ENCODE measurements around the gene ST3GAL5.

Gene ST3GAL5

DNA sequence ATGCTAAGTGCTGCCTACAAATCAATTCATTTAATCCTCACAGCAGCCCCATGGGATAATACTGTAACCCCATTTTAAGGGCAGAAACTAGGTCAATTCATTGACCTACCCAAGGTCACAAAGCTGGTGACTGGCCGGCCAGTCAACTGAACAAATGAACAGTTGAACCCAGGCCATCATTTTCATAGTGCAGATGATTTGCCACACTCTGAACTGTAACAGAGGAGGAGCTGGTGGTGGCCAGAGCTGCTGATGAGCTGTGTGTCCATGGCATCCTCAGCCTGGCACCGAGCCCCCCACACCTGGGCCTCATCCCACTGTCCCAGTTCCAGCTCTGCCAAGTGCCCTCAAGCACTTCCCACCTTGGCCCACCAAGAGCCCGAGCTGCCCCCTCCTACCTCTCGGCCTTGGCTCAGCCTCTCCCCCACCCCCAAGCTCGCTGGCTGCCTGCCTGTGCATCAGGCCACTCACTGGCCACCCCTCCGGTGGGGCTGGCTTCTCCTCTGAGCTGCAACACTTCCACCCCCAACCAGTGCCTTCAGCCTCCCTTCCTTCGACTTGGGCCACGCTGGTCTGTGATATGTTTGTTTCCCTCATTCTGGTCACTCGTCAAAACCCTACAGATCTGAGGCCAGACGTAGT is 76.6 kb downstream of the ST3GAL5 start:
- TF ChIP-seq, protein P1, sequence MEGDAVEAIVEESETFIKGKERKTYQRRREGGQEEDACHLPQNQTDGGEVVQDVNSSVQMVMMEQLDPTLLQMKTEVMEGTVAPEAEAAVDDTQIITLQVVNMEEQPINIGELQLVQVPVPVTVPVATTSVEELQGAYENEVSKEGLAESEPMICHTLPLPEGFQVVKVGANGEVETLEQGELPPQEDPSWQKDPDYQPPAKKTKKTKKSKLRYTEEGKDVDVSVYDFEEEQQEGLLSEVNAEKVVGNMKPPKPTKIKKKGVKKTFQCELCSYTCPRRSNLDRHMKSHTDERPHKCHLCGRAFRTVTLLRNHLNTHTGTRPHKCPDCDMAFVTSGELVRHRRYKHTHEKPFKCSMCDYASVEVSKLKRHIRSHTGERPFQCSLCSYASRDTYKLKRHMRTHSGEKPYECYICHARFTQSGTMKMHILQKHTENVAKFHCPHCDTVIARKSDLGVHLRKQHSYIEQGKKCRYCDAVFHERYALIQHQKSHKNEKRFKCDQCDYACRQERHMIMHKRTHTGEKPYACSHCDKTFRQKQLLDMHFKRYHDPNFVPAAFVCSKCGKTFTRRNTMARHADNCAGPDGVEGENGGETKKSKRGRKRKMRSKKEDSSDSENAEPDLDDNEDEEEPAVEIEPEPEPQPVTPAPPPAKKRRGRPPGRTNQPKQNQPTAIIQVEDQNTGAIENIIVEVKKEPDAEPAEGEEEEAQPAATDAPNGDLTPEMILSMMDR (IDR thresholded peaks at IDR 0.05; ENCODE audit: low read depth, low read length, missing control alignments), result no peak
- DNase-seq (ENCODE audit: extremely low read depth, low read depth), result no peak
- H3K4me3 ChIP-seq (replicated peaks; ENCODE audit: low read depth, low read length), result no peak overlapping the region

DNA sequence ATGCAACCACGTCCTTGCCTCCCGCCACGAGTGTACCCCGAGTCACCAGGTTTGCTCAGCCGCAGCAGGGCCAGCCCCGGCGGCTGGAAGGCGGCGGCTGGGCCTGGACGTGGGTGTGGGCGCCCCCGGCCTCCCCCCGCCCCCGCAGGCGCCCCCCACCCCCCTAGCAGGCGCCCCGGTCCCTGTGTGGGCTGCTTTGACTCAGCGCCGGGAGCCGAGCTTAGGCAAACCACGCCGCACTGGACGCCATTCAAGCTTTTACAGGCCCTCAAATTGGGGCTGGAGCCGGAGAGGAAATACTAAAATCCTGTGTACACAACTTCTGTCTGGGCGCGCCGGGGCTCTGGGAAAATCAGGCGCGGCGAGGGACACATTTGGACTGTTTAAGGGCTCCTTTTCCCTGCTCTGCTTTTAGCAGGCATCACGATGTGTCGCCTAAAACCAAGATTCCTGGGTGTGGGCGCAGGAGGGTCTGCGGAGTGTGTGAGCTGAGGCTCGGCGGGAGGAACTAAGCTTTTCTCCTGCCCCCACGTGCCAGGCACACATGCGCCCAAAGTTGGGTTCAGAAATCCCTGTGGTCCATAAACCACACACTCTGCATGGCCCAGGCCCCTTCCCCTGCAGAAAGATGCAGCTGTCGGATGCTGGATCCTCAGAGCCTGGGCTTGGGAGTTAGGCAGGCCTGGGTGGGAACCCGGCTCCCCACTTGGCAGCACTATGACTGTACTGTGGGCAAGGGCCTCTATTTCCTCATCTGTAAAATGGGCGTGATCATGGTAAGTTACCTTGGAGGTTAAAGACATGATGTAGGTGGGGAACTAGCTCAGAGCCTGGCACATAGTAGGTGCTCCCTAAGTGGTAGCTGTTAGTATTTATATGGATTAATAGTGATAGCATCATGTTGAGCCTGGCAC is 77.4 kb downstream of the ST3GAL5 start:
- no peak for DNase-seq (ENCODE audit: extremely low read depth, low read depth)
- no peak overlapping the region for H3K4me3 ChIP-seq (replicated peaks; ENCODE audit: low read depth, low read length)
- TF ChIP-seq, protein P1 (IDR thresholded peaks at IDR 0.05; ENCODE audit: low read depth, low read length, missing control alignments), result no peak

DNA sequence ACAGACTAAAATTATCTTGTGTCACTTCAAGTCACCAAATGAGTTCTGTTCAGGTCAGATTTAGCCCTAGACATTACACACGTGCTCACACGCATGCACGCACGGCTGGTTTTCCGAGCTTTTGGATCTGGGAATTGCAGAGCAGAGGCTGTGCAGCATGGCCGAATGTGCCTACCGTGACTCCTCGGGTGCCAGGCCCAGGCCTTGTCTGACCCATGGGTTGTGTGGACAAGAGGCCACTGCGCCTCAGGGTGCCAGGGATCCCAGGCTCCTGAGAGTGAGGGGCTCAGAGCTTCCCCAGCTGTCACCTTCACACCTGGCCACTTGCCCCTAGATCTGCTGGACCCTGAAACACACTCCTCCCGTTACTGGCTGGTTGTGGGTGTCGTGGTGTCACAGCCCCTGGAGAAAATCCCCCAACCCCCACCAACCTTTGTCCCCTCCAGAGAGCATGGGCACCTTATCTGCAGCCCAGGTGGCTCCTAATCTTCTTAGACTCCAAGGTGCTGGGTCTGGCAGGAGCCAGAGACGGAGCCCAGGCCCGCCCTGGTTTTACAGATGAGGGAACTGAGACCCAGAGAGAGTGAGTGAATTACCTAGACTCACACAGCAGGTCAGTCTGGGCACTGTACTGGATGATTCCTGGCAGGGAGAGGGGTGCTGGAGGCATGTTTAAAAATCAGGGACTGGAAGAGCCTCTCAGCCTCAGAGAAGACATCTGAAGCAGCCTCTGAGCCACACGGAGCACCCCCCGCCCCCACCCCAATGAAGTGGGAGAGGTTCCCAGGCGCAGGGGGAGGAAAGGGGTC is 78.2 kb downstream of the ST3GAL5 start:
- no peak overlapping the region for H3K4me3 ChIP-seq (replicated peaks; ENCODE audit: low read depth, low read length)
- TF ChIP-seq, protein P1 (IDR thresholded peaks at IDR 0.05; ENCODE audit: low read depth, low read length, missing control alignments), result no peak
- DNase-seq (ENCODE audit: extremely low read depth, low read depth), result no peak

DNA sequence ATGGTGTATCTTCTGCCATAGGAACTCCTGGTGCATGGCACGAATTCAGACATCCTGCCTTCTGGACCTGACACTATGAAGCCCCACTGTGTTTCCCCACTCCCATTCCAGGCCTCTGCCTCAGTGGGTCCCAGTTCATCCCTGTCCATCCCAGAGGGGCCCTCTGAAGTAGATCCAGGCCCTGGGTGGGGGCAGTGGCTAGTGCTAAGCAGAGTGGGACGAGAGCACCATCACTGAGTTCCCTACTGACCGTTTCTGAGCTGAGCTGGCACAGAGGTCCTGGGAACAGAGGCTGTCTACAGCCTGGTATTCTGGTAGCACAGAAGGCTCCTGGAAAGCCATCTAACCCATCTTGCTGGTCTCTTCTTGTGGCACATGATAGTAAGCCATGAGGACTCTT is 81.0 kb downstream of the ST3GAL5 start:
- no peak overlapping the region for H3K4me3 ChIP-seq (replicated peaks; ENCODE audit: low read depth, low read length)
- DNase-seq (ENCODE audit: extremely low read depth, low read depth), result no peak
- TF ChIP-seq, protein P1 (IDR thresholded peaks at IDR 0.05; ENCODE audit: low read depth, low read length, missing control alignments), result no peak

DNA sequence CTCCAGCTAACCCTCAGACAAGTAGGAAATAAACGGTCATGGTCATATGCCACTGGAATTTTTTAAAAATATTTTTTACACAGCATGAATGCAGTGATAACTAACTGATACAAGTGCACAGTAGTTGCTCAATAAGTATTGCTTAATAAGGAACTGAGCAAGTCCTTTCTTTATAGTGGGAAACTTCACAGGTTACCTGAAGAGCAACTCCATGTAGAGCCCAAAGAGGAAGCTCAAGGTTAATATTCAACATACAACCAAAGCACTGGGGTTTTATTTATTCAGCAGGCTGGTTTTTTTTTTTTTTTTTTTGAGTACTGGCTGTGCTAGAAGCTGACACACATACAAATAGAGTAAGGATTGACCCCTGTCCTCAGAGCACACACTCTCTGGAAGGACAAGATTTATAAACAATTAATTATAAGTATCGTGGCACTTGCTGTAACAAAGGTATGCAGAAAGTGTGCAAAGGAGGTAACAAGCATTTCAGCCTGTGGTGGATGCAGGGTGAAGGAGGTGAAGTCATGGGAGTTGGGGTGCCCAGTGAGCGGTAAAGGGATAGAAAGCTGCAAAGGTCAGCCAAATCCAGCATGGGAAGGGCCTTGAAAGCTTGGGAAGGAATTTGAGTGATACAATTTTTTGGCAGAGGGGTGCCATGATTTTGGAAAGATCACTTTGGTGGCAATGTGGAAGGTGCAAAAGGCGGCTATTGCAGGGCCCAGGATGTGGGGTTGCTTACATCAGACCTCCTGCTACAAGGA is 82.3 kb downstream of the ST3GAL5 start:
- no peak for DNase-seq (ENCODE audit: extremely low read depth, low read depth)
- TF ChIP-seq, protein P1 (IDR thresholded peaks at IDR 0.05; ENCODE audit: low read depth, low read length, missing control alignments), result no peak
- H3K4me3 ChIP-seq (replicated peaks; ENCODE audit: low read depth, low read length), result no peak overlapping the region

DNA sequence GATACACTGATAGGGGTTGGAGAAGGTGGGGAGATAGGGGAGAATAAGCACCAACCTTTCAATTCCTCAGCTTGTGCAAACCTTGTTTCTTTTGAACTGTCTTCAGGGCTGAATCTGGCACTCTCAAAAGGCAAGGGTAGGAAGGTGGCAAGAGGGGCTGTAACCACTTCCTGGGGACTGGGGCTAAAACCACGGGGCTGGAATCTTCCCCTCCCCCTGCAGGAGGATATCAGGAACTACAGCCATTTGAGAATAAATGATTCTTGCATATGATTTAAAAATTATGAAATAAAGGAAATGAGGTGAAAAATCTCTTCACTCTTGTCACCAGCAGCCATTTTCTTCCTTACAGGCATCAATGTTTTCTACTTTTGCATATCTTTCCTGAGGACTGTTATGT is 84.2 kb downstream of the ST3GAL5 start:
- TF ChIP-seq, protein P1 (IDR thresholded peaks at IDR 0.05; ENCODE audit: low read depth, low read length, missing control alignments), result peak; percentile 61
- DNase-seq (ENCODE audit: extremely low read depth, low read depth), result no peak
- H3K4me3 ChIP-seq (replicated peaks; ENCODE audit: low read depth, low read length), result no peak overlapping the region
